ENCODE results near the gene FCHO2. TPM values are rescaled to one million over a fixed set of nuclear protein-coding genes. Genes with fewer than 3 reads are reported as not detected.

The FCHO2 gene
- total RNA-seq, 1 experiment from 2014 or later = 5.8 TPM

GRCh38 chr5:72908664-72909063 lies 47.2 kb upstream of the FCHO2 start:
- Histone ChIP-seq H2BK20ac (ENCODE audit: low read depth, low read length, poor library complexity, severe bottlenecking) (no peak overlapping the region), H3K23ac (ENCODE audit: insufficient read length, low read depth, low read length) (no peak overlapping the region), H2BK15ac (ENCODE audit: low read depth, low read length) (no peak overlapping the region), H4K5ac (ENCODE audit: insufficient read length, low read depth, low read length) (no peak overlapping the region), H3K56ac (ENCODE audit: insufficient read length, low read depth, low read length) (no peak overlapping the region), H3K9me3 (ENCODE audit: control insufficient read depth, low read depth, low read length) (no peaks in the 10 kb centered on the region), H3K9ac (ENCODE audit: extremely low read depth, insufficient read length, low read length) (no peak overlapping the region), H3K4me2 (ENCODE audit: insufficient read depth, insufficient read length, low read length) (no peak overlapping the region), H2AK5ac (ENCODE audit: insufficient read length, low read length) (no peak overlapping the region), H3K4me1 (ENCODE audit: insufficient read depth, low read length) (no peaks in the 10 kb centered on the region), H3K27me3 (ENCODE audit: insufficient read depth, low read length) (no peaks in the 10 kb centered on the region), H3T11ph (ENCODE audit: low read length) (no peak overlapping the region), H3K27ac (ENCODE audit: insufficient read length, low read depth, low read length) (no peak overlapping the region), H3K18ac (ENCODE audit: insufficient read length, low read depth, low read length) (no peak overlapping the region), H4K91ac (ENCODE audit: insufficient read length, low read depth, low read length) (no peak overlapping the region), H3K14ac (ENCODE audit: insufficient read depth, low read length) (no peak overlapping the region), H2BK120ac (ENCODE audit: low read depth, low read length, poor library complexity, severe bottlenecking) (no peak overlapping the region), H3K4ac (ENCODE audit: low read depth, low read length) (no peak overlapping the region), H3K23me2 (ENCODE audit: insufficient read length, low read depth, low read length, poor library complexity, severe bottlenecking) (no peaks in the 10 kb centered on the region), H3K79me1 (ENCODE audit: insufficient read depth, low read depth, low read length, poor library complexity, severe bottlenecking) (no peaks in the 10 kb centered on the region), H2BK12ac (ENCODE audit: insufficient read length, low read depth, low read length) (no peak overlapping the region), H4K8ac (replicated peaks; ENCODE audit: insufficient read length, low read depth, low read length) (no peak overlapping the region), H2BK5ac (ENCODE audit: insufficient read length, low read length) (no peak overlapping the region), H4K20me1 (ENCODE audit: control insufficient read depth, insufficient read depth, insufficient read length) (no peaks in the 10 kb centered on the region), H2AFZ (ENCODE audit: low read length) (no peak overlapping the region), H3K79me2 (ENCODE audit: insufficient read depth, low read length) (no peaks in the 10 kb centered on the region)
- H3K4me3 Mint-ChIP-seq = no peak overlapping the region
- WGBS (ENCODE audit: extremely low coverage, insufficient read length, low lambda C conversion rate) = no CpG with 5 or more reads among the region's 6 CpGs
- H3K9me3 Mint-ChIP-seq = no peaks in the 10 kb centered on the region
- H3K36me3 Mint-ChIP-seq (ENCODE audit: insufficient read depth in 1 of 3, low read depth in 3 of 3) = peaks cover 23 to 58% (median 49%) of the 10 kb centered on the region in 3 experiments; a peak in 6 of 7 replicates
- H3K27me3 Mint-ChIP-seq (ENCODE audit: low read depth) = no peaks in the 10 kb centered on the region
- H3K27ac Mint-ChIP-seq = no peak overlapping the region; a peak in 1 of 7 replicates
- TF ChIP-seq CTCF (conservative IDR thresholded peaks at IDR 0.05) = no peak
- no peak for DNase-seq
- no peaks in the 10 kb centered on the region for H3K4me1 Mint-ChIP-seq
